Hematopoietic multipotent progenitor cell treated with erythropoietin and hydrocortisone succinate and interleukin-3 and kit ligand, for 17 days (in vitro differentiated cells): ENCODE data around the gene ROPN1.
"Not testable (repeated sequence)": the region's sequence is repeated elsewhere in the genome, so short reads cannot be mapped to it uniquely, and the experiment has no call there.

Source experiments
- DNase-seq: peaks from one replicate; pipeline ENCODE4 v3.0.0-alpha.2; 2015; ENCODE audit warnings: low spot score

ROPN1 gene

GRCh38 chr3:123991730-123992588 lies at the start of gene ROPN1:
ROPN1 (minus strand) TSS chr3:123992124; CDS start chr3:123980481, 11,643 bp downstream.
- DNase-seq, result not testable (repeated sequence)

- no peak for DNase-seq
Measured at GRCh38 chr3:124041553-124041952, 49.6 kb upstream of the ROPN1 start.

- DNase-seq, result no peak
Measured at GRCh38 chr3:124037326-124037725, 45.4 kb upstream of the ROPN1 start.

- DNase-seq, result not testable (repeated sequence)
Measured at GRCh38 chr3:124036214-124036613, 44.3 kb upstream of the ROPN1 start.

- no peak for DNase-seq
Measured at GRCh38 chr3:124035463-124036121, 43.7 kb upstream of the ROPN1 start.

- DNase-seq, result no peak
Measured at GRCh38 chr3:124034844-124035152, 42.9 kb upstream of the ROPN1 start.

- DNase-seq, result no peak
Measured at GRCh38 chr3:124034016-124034843, 42.3 kb upstream of the ROPN1 start.

- no peak for DNase-seq
Measured at GRCh38 chr3:124033360-124034015, 41.6 kb upstream of the ROPN1 start, which contains the start of gene KALRN. KALRN (plus strand) TSS chr3:124033369.

- no peak for DNase-seq
Measured at GRCh38 chr3:124032881-124033359, 41.0 kb upstream of the ROPN1 start.

GRCh38 chr3:124032311-124032880 lies 40.5 kb upstream of the ROPN1 start:
- DNase-seq, result no peak

GRCh38 chr3:124026516-124026915 lies 34.6 kb upstream of the ROPN1 start:
- no peak for DNase-seq

GRCh38 chr3:124023531-124023930 lies 31.6 kb upstream of the ROPN1 start:
- DNase-seq, result not testable (repeated sequence)

- DNase-seq, result no peak
Measured at GRCh38 chr3:124019291-124019690, 27.4 kb upstream of the ROPN1 start.

- not testable (repeated sequence) for DNase-seq
Measured at GRCh38 chr3:124017502-124017901, 25.6 kb upstream of the ROPN1 start.

GRCh38 chr3:124016483-124016882 lies 24.6 kb upstream of the ROPN1 start:
- DNase-seq, result not testable (repeated sequence)

GRCh38 chr3:124014366-124014942 lies 22.5 kb upstream of the ROPN1 start:
- no peak for DNase-seq

GRCh38 chr3:124008321-124008720 lies 16.4 kb upstream of the ROPN1 start:
- DNase-seq, result not testable (repeated sequence)

GRCh38 chr3:124007186-124007585 lies 15.3 kb upstream of the ROPN1 start:
- DNase-seq, result no peak

- DNase-seq, result not testable (repeated sequence)
Measured at GRCh38 chr3:124002405-124003079, 10.6 kb upstream of the ROPN1 start.

GRCh38 chr3:124001366-124001765 lies 9.4 kb upstream of the ROPN1 start:
- not testable (repeated sequence) for DNase-seq
